GM18907 (cell line): ENCODE results near the gene RGP1.

Experiments used
- ATAC-seq: cut with Tn5 transposase; IDR thresholded peaks from one replicate; pipeline ENCODE4 v1.9.1; 2021; ENCODE audit warnings: mild to moderate bottlenecking, moderate library complexity; ENCODE audit not compliant: unreplicated experiment

RGP1 gene

DNA sequence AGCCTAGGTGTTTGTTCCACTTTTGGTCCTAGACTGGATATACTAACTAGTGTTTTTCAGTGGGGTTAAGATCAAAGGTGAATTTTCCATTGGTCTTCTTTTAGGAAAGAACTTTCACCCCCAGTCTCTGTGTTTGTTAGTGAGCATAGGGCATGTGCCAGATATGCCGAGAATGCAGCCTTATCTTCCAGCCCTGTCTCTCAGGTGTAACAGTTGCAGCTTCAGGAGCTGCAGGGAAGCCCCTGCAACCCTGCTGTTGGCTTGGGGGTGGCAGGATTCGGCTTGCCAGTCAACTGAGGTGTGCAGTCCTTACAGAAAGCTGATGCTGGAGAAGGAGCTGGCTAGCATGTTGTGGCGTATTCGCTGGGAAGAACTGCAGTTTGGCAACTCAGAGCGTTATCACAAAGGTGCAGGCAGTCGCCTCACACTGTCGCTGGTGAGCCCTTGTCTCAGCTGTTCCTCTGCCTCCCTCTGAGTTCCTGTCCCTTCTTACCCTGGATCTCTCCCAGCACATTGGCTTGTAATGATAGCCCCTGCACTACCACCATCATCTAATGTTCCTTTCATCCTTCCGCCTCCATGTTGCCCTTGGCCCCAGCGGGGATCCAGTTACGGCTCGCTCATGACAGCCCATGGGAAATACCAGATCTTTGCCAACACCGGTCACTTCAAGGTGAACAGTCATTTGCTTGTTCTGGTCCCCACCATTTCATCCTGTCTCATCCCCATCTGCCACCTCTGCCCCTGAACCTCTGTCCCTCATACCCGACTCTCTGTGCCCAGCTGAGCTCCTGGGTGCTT, 52.4 kb downstream of the RGP1 start:
- no peak for ATAC-seq

- ATAC-seq = no peak
Measured at GRCh38 chr9:35806101-35806500, 57.0 kb downstream of the RGP1 start.
